ENCODE results near the gene PARP8. TPM values are rescaled to one million over a fixed set of nuclear protein-coding genes. Genes with fewer than 3 reads are reported as not detected.
"Not testable (repeated sequence)": the region's sequence is repeated elsewhere in the genome, so short reads cannot be mapped to it uniquely, and the experiment has no call there.

The PARP8 gene
- total RNA-seq, 2 donors from 2014 or later: 5.4 to 6.7 TPM

- intact Hi-C loops (cut with DNase I): no loop called here
- DNase-seq: no peak
- H3K9ac ChIP-seq (ENCODE audit: low read depth in 2 of 2, low read length in 2 of 2): no peak overlapping the region
- no peak for TF ChIP-seq CTCF (IDR thresholded peaks at IDR 0.05)
- no peaks in the 10 kb centered on the region for H3K27me3 ChIP-seq
- H3K4me3 ChIP-seq: no peak overlapping the region
- no peaks in the 10 kb centered on the region for H3K9me3 ChIP-seq
- no peaks in the 10 kb centered on the region for H3K4me1 ChIP-seq
- H3K27ac ChIP-seq: no peak overlapping the region
- H3K36me3 ChIP-seq: no peaks in the 10 kb centered on the region
These were observed 6.2 kb downstream of the PARP8 start for GRCh38 chr5:50672663-50673062.

GRCh38 chr5:50673444-50673843, 7.0 kb downstream of the PARP8 start:
- H3K4me1 ChIP-seq; H3K9me3 ChIP-seq; H3K9ac ChIP-seq (ENCODE audit: low read depth in 2 of 2, low read length in 2 of 2); DNase-seq; H3K36me3 ChIP-seq; H3K27ac ChIP-seq; intact Hi-C loops (cut with DNase I); H3K4me3 ChIP-seq; H3K27me3 ChIP-seq: not testable (repeated sequence)

- no peak for DNase-seq
- no peaks in the 10 kb centered on the region for H3K9me3 ChIP-seq
- no peak overlapping the region for H3K9ac ChIP-seq (ENCODE audit: low read depth in 2 of 2, low read length in 2 of 2)
- no peaks in the 10 kb centered on the region for H3K27me3 ChIP-seq
- H3K4me1 ChIP-seq: no peaks in the 10 kb centered on the region
- no peaks in the 10 kb centered on the region for H3K36me3 ChIP-seq
- no peak for TF ChIP-seq CTCF (IDR thresholded peaks at IDR 0.05)
- intact Hi-C loops (cut with DNase I): no loop called here
- H3K27ac ChIP-seq: no peak overlapping the region
- no peak overlapping the region for H3K4me3 ChIP-seq
These were observed 8.9 kb downstream of the PARP8 start for GRCh38 chr5:50675385-50675784.

- H3K9me3 ChIP-seq; H3K4me1 ChIP-seq; H3K27me3 ChIP-seq; H3K36me3 ChIP-seq; H3K9ac ChIP-seq (ENCODE audit: low read depth in 2 of 2, low read length in 2 of 2); DNase-seq; H3K27ac ChIP-seq; intact Hi-C loops (cut with DNase I); H3K4me3 ChIP-seq: not testable (repeated sequence)
These were observed 13.1 kb downstream of the PARP8 start for GRCh38 chr5:50679554-50679953.

- intact Hi-C loops (cut with DNase I): no loop called here
- DNase-seq: no peak
- no peak for TF ChIP-seq CTCF (IDR thresholded peaks at IDR 0.05)
- H3K9ac ChIP-seq (ENCODE audit: low read depth in 2 of 2, low read length in 2 of 2): no peak overlapping the region
- H3K27ac ChIP-seq: no peak overlapping the region
- no peaks in the 10 kb centered on the region for H3K4me1 ChIP-seq
- H3K36me3 ChIP-seq: no peaks in the 10 kb centered on the region
- H3K4me3 ChIP-seq: no peak overlapping the region
- no peaks in the 10 kb centered on the region for H3K27me3 ChIP-seq
- no peaks in the 10 kb centered on the region for H3K9me3 ChIP-seq
These were observed 18.3 kb downstream of the PARP8 start for GRCh38 chr5:50684721-50685120.

GRCh38 chr5:50687548-50687947, 21.1 kb downstream of the PARP8 start:
- DNase-seq: no peak
- Histone ChIP-seq H3K9ac (ENCODE audit: low read depth in 2 of 2, low read length in 2 of 2) (no peak overlapping the region), H3K4me1 (no peaks in the 10 kb centered on the region), H3K9me3 (no peaks in the 10 kb centered on the region), H3K36me3 (no peaks in the 10 kb centered on the region), H3K27ac (no peak overlapping the region), H3K27me3 (no peaks in the 10 kb centered on the region), H3K4me3 (no peak overlapping the region)
- intact Hi-C loops (cut with DNase I): no loop called here
- TF ChIP-seq CTCF (IDR thresholded peaks at IDR 0.05): no peak

All from colonic mucosa (tissue), 4 donors.